Peyer's patch (tissue), 4 donors: Measurements from ENCODE around the gene ALDH4A1.

Source experiments
- CTCF ChIP-seq, 6 experiments: fragments of 450-650 bp in 4 of 6; fragments of 200-600 bp in 2 of 6; sonication (generic) in 1 of 6; IDR thresholded peaks; one replicate each; pipeline ENCODE4 v1.5.1; 2017 to 2019; ENCODE audit warnings: antibody characterized with exemption in 6 of 6, mild to moderate bottlenecking in 3 of 6, moderate library complexity in 1 of 6
- POLR2A ChIP-seq, 2 donors: fragments of 450-650 bp; IDR thresholded peaks; one replicate each; pipeline ENCODE4 v1.5.1; 2017; ENCODE audit warnings: antibody characterized with exemption in 2 of 2, mild to moderate bottlenecking in 2 of 2, moderate library complexity in 2 of 2

GRCh38 chr1:18929686-18930085 lies 27.3 kb upstream of the ALDH4A1 start:
- TF ChIP-seq CTCF (IDR thresholded peaks at IDR 0.05) (no peak), POLR2A (IDR thresholded peaks at IDR 0.05) (no peak)
